Stimulated activated CD4-positive, alpha-beta T cell treated with anti-CD3 and anti-CD28 coated beads, Interleukin-1b, Interleukin-23, amount 100 ng/mL, for 1 hour (primary cell): ENCODE data around the gene GRAMD1B.

Experiments
- DNase-seq, 2 donors: peaks; one replicate each; pipeline ENCODE4 v3.0.0-alpha.2; 2020; ENCODE audit warnings: low read depth in 2 of 2

Gene GRAMD1B

GRCh38 chr11:123535401-123535800 lies 105.3 kb downstream of the GRAMD1B start:
- no peak for DNase-seq

GRCh38 chr11:123536690-123537437 lies 106.8 kb downstream of the GRAMD1B start:
- DNase-seq, result no peak

GRCh38 chr11:123537726-123538125 lies 107.7 kb downstream of the GRAMD1B start:
- DNase-seq, result no peak

DNA sequence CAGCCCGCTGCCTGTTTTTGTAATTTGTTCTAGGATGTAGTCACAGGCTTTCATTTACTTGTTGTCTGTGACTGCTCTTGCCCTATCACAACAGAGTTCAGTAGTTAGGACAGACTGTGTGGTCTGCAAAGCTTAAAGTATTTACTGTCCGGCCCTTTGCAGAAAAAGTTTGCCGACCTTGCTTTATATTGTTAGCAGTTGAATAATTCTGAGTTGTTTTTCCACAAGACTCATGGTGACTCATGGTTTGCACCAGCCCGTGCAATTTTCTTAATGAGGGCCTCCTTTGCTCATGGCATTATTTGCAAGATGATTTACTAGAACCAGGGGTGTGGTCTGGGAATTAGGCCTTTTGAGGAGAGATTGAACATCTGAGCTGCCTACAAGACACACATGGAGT lies 113.7 kb downstream of the GRAMD1B start:
- DNase-seq, result no peak

DNA sequence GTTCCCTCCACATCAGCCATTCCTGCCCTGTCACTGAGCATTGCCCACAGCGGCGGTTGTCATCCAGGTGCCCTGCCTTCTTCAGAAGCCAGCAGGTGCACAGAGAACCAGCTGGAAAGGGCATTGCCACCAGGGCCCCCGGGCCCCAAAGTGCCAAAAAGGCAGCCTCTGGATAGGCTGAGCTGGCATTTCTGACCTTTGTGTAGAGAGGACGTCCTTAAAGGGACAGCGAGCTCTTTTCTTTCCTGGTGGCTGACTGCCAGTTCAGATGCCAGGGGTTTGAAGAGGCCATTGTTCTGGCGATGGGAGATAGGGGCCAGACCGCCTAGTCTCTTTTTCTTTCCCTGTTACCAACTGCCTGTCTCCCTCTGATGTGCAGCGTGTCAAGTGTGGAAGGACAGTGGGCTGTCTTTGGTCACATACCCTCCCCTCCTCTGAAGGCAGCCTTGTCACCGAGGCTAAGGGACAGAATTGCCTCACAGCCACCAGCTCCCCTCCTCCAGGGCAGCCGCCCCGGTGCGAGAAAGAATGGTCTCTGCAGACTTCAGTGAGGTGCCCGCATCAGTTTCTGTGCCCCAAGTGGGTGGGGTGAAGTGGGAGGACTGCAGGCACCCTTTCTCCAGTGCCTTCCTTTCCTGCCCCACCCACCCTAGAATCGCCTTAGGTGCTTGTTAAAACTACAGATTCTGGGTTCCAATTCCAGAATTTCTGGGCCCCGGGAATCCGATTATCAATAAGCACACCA lies 114.7 kb downstream of the GRAMD1B start:
- DNase-seq, result no peak

- no peak for DNase-seq
Measured at GRCh38 chr11:123545726-123546270, 115.7 kb downstream of the GRAMD1B start.

GRCh38 chr11:123546515-123546914 lies 116.4 kb downstream of the GRAMD1B start:
- no peak for DNase-seq

GRCh38 chr11:123547180-123547579 lies 117.1 kb downstream of the GRAMD1B start:
- no peak for DNase-seq

GRCh38 chr11:123548774-123549173 lies 118.7 kb downstream of the GRAMD1B start:
- no peak for DNase-seq

DNA sequence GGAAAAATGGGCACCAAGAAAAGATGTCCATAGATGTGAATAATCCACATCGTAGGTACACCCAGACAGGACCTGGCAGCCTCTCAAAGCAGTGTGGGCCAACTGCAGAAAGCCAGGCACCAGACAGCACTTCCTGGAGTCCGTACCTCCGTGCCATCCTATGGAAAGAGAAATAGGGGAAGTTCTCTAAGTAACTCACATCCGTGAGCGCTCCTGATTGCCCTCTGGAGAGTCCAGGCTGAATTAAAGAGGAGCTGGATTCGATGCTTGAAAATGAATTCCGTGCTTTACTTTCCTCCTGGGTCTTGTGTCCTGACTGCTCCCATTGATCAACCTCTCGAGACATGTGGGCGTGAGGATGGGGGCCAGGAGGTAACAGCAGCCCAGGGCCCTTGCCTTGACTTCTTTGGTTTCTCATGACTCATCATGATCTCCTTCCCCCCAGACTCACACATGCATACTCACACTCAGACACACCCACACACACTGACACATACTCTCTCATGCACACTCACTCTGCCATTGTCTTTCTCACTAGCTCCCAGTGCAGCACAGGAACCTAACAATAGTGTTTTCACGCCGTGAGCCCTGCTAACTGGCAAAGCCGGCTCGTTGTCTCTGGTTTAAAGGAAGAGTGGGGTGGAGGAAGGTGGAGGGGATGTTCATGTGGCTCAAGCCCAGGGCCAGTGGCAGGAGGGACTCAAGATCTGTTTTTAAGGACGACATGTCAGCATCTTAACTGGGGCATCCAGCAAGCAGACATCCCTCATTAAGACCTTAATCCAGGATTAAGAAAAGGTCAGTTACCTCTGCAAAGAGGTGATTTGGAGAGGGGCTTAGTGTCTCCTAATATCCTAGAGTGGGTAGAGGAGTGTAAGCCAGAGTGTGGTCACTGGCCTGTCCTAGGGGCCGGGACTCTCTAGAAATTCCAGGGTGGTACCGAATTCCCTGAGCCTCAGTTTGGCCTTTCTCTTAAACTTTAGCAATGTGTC lies 120.2 kb downstream of the GRAMD1B start:
- no peak for DNase-seq

GRCh38 chr11:123551079-123551478 lies 121.0 kb downstream of the GRAMD1B start:
- DNase-seq, result no peak

- no peak for DNase-seq
Measured at GRCh38 chr11:123556633-123557032, 126.6 kb downstream of the GRAMD1B start.

- DNase-seq, result no peak
Measured at GRCh38 chr11:123558536-123559315, 128.7 kb downstream of the GRAMD1B start.

DNA sequence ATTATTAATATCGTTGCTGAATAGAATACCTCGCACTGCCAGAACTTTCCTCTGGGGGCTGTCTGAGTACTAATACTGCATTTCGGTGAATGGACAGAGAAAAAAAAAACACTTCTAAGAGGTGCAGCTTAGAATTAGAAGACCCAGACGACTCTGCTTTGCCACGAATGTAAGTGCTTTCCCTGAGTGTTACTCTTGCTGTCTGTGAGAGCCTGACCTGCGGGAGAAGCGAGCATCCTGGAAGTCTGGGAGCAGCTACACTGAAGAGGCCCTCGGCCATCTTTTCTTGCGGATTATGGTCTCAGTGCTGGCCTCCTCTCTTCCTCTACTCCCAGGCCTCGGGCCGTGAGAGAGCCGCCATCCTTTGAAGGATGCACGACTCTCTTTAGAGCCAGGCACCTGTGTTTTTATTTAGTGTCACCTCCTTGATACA lies 129.5 kb downstream of the GRAMD1B start:
- no peak for DNase-seq

DNA sequence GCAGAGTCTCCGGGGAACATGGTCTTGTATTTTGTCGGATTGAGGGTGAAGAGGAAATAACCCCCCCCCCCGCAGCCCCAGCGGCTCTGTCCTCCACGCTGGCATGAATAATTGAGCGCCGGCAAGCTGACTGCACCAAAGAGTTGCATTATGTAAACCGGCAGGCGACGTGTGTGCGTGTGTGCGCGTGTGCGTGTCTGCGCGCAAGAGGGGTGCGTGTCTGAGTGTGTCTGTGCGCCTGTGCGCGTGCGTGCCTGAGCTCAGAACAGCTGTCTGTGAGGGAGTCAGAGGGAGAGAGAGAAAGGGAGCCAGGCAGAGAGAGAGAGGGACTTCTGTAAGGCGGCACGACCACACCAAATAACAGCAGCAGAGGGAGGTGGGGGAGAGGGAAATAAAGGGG lies 129.9 kb downstream of the GRAMD1B start:
- no peak for DNase-seq

DNA sequence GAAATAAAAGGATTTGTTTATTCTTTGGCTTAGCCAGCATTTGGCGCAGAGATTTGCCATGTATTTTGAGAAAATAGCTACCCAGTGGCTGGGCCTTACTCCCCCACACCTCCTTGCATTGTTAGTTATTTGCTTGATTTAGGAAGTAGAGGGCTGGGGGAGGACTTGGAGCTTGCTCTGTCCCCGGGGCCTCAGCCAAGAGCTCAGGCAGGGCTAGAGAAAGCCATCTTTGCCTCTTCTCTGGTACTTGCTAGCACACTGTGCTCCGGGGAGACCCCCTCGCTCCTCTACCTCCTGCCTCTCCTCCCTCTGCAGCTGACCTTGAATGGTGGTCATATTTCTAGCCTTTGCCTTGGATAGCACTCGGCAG lies 131.3 kb downstream of the GRAMD1B start:
- DNase-seq, result no peak

GRCh38 chr11:123562158-123562557 lies 132.1 kb downstream of the GRAMD1B start:
- no peak for DNase-seq

DNA sequence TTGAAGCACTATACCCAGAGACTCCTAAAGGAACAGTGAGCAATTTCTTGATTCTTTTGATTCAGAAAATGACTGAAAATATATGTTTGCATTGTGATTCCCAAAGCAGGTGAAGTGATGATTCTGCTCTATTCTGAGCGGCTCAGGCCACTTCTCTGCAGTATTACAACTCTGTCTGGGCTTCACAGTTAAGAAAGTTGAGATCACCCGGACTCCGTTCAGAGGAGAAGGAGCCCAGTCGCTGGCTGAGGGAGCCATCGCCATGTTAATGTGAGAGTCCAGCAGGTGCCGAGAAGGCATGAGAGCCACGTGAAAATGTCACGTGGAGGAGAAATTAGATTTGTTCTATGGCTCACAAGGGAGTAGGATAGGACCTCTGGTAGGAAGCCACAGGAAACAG lies 132.8 kb downstream of the GRAMD1B start:
- DNase-seq, result no peak

DNA sequence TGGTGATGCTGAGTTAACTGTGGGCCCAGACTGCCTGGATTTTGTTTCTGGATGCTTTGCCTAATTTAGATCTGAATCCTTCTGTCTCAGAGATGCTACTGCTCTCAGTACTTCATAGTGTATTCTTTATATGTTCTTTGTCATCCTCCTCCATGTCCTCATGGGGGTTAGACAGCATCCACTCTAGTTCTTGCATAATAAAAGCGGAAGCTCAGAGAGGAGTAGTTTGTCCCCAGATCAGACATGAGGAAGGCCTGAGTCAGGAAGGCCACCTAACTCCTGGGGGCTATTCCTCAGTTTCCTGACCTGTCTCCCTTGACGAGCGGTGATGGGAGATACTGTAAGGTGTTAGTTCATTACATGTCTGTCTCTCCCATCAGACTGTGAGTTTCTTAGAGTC lies 134.2 kb downstream of the GRAMD1B start:
- DNase-seq, result no peak

DNA sequence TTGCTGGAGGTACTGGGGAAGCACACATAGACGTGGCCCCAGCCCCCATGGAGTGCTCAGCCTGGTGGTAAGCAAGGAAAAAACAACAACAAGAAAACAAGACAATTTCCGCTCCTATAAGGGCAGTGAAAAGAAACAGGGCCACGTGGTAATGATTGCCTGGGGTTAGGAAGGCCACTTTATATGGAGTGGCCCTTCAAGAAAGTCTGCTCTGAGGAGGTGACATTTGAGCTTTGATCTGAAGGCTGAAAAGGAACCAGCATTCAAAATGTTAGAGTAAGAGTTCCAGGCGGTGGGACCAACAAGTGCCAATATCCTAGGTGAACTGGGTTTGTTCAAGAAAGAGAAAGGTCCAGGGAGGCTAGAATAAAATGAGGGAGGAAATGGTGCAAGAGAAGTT lies 136.8 kb downstream of the GRAMD1B start:
- no peak for DNase-seq

- DNase-seq, result no peak
Measured at GRCh38 chr11:123567466-123567865, 137.4 kb downstream of the GRAMD1B start.
